ENCODE results near the gene LRIG1. TPM values are rescaled to one million over a fixed set of nuclear protein-coding genes. Genes with fewer than 3 reads are reported as not detected.

The LRIG1 gene
- total RNA-seq, 1 experiment from 2014 or later, result 5.3 TPM

DNA sequence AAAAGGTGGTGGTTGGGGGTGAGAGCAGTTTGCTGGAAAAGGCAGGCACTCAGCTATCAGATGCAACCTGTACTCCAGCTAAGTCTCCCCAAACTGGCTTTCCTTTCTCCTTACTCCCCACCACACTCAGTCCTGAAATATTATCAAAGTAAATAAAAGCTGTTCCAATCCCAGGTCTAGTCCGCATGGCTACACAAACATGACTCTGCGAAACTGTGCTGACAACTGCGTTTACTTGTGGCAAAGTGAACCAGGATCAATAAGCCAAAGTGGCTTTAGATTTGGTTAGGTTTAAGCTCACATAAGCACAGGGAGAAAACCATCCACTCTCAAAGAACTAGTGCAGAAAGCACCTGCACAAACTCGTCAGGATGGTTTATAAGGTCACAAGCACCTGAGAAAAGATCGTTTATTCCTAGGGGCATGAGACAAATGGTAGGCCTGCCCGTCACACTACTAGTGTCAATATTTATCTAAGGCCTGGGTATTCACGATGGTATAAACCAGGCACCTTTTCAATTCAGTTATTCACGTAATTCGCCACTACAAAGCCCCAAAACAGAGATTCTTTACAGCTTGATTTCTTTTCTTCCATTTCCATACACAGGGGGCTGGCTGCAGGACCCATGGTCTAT lies 25.3 kb downstream of the LRIG1 start:
- ATAC-seq (no peak), DNase-seq (ENCODE audit: low read depth, low spot score) (no peak)
- no peak overlapping the region for H3K27ac ChIP-seq (ENCODE audit: low read length)
- in situ Hi-C loops (cut with HindIII; ENCODE audit: low pct_unique_long_range_greater_than_20kb, low sequenced_read_pairs) (no loop called here), intact Hi-C loops (cut with micrococcal nuclease; ENCODE audit: unreplicated experiment) (no loop called here)
- no peaks in the 10 kb centered on the region for H3K9me3 ChIP-seq (ENCODE audit: control insufficient read depth, insufficient read depth, low read depth, low read length)
- no peaks in the 10 kb centered on the region for H3K36me3 ChIP-seq (ENCODE audit: control insufficient read depth, insufficient read depth, low read length)
- H3K4me3 ChIP-seq (ENCODE audit: low read depth in 2 of 2, low read length in 2 of 2), result no peak overlapping the region
- CTCF ChIA-PET, result no interaction called here
- TF ChIP-seq CTCF (IDR thresholded peaks at IDR 0.05) (no peak), TCF7L2 (IDR thresholded peaks at IDR 0.05; ENCODE audit: low read depth, low read length) (no peak), POLR2AphosphoS5 (IDR thresholded peaks at IDR 0.05; ENCODE audit: low read depth, low read length) (no peak), SIN3A (IDR thresholded peaks at IDR 0.05; ENCODE audit: borderline replicate concordance, insufficient read depth, low read depth, low read length) (no peak)
- TF ChIP-seq, protein P1, sequence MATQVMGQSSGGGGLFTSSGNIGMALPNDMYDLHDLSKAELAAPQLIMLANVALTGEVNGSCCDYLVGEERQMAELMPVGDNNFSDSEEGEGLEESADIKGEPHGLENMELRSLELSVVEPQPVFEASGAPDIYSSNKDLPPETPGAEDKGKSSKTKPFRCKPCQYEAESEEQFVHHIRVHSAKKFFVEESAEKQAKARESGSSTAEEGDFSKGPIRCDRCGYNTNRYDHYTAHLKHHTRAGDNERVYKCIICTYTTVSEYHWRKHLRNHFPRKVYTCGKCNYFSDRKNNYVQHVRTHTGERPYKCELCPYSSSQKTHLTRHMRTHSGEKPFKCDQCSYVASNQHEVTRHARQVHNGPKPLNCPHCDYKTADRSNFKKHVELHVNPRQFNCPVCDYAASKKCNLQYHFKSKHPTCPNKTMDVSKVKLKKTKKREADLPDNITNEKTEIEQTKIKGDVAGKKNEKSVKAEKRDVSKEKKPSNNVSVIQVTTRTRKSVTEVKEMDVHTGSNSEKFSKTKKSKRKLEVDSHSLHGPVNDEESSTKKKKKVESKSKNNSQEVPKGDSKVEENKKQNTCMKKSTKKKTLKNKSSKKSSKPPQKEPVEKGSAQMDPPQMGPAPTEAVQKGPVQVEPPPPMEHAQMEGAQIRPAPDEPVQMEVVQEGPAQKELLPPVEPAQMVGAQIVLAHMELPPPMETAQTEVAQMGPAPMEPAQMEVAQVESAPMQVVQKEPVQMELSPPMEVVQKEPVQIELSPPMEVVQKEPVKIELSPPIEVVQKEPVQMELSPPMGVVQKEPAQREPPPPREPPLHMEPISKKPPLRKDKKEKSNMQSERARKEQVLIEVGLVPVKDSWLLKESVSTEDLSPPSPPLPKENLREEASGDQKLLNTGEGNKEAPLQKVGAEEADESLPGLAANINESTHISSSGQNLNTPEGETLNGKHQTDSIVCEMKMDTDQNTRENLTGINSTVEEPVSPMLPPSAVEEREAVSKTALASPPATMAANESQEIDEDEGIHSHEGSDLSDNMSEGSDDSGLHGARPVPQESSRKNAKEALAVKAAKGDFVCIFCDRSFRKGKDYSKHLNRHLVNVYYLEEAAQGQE (IDR thresholded peaks at IDR 0.05; ENCODE audit: insufficient read depth in 1 of 2, low read depth in 2 of 2, low read length in 1 of 2), result no peak
- no peaks in the 10 kb centered on the region for H3K4me1 ChIP-seq (ENCODE audit: control insufficient read depth, insufficient read depth, low read length)
- no TSS peak for BruUV-seq (replicated peaks)
- H3K27me3 ChIP-seq (ENCODE audit: control insufficient read depth, insufficient read depth, low read length), result no peaks in the 10 kb centered on the region
- POLR2A ChIA-PET, result no interaction called here

GRCh38 chr3:66473692-66474091 lies 27.1 kb downstream of the LRIG1 start:
- ChIA-PET POLR2A (no interaction called here), CTCF (no interaction called here)
- DNase-seq (ENCODE audit: low read depth, low spot score) (no peak), ATAC-seq (no peak)
- Histone ChIP-seq H3K27me3 (ENCODE audit: control insufficient read depth, insufficient read depth, low read length) (no peaks in the 10 kb centered on the region), H3K9me3 (ENCODE audit: control insufficient read depth, insufficient read depth, low read depth, low read length) (no peaks in the 10 kb centered on the region), H3K4me3 (ENCODE audit: low read depth in 2 of 2, low read length in 2 of 2) (no peak overlapping the region), H3K36me3 (ENCODE audit: control insufficient read depth, insufficient read depth, low read length) (no peaks in the 10 kb centered on the region), H3K4me1 (ENCODE audit: control insufficient read depth, insufficient read depth, low read length) (no peaks in the 10 kb centered on the region), H3K27ac (ENCODE audit: low read length) (no peak overlapping the region)
- BruUV-seq (replicated peaks), result no TSS peak
- TF ChIP-seq, protein P1 (IDR thresholded peaks at IDR 0.05; ENCODE audit: insufficient read depth in 1 of 2, low read depth in 2 of 2, low read length in 1 of 2), result no peak
- TF ChIP-seq POLR2AphosphoS5 (IDR thresholded peaks at IDR 0.05; ENCODE audit: low read depth, low read length) (no peak), CTCF (IDR thresholded peaks at IDR 0.05) (no peak), SIN3A (IDR thresholded peaks at IDR 0.05; ENCODE audit: borderline replicate concordance, insufficient read depth, low read depth, low read length) (no peak), TCF7L2 (IDR thresholded peaks at IDR 0.05; ENCODE audit: low read depth, low read length) (no peak)
- intact Hi-C loops (cut with micrococcal nuclease; ENCODE audit: unreplicated experiment), result no loop called here
- in situ Hi-C loops (cut with HindIII; ENCODE audit: low pct_unique_long_range_greater_than_20kb, low sequenced_read_pairs), result no loop called here

Measured in Panc1 (cell line).